SH-SY5Y (cell line): Measurements from ENCODE around the gene RAI1.

Source experiments
- GATA2 ChIP-seq: IDR thresholded peaks from 2 replicates; pipeline ENCODE4 v1.6.1; 2011; ENCODE audit warnings: mild to moderate bottlenecking, low read depth, low read length
- GATA3 ChIP-seq: IDR thresholded peaks from 2 replicates; pipeline ENCODE4 v1.6.1; 2011; ENCODE audit warnings: low read depth, mild to moderate bottlenecking, low read length, moderate library complexity

- TF ChIP-seq GATA2 (no peak), GATA3 (no peak)
Measured at GRCh38 chr17:17766744-17767120, 85.5 kb downstream of the RAI1 start.
